SK-N-SH (cell line): Measurements from ENCODE around the gene RERG. TPM values are rescaled to one million over a fixed set of nuclear protein-coding genes. Genes with fewer than 3 reads are reported as not detected.

ENCODE experiments used
- CTCF ChIA-PET: fragments of 300-600, 350-600 bp; formaldehyde crosslinking; extraction: SDS; loops from one replicate; lab custom pipeline; 2021; lab: Yijun Ruan, JAX
- POLR2A ChIA-PET: fragments of 350-600 bp; sonication (Branson Sonifier 250); formaldehyde crosslinking; extraction: SDS; loops from one replicate; lab custom pipeline; 2020; ENCODE audit warnings: antibody characterized with exemption, inconsistent platforms; lab: Yijun Ruan, JAX
- DNase-seq: peaks from one replicate; pipeline ENCODE4 v3.0.0; 2012
- H2AFZ ChIP-seq: fragments of 200-600 bp; sonication (generic); 2 replicates; pipeline ENCODE4 v1.8.1; 2016; ENCODE audit warnings: antibody characterized with exemption, mild to moderate bottlenecking, low read depth
- H3F3A ChIP-seq: fragments of 200-600 bp; sonication (generic); replicated peaks from 2 replicates; pipeline ENCODE3; 2016; ENCODE audit warnings: antibody characterized with exemption, mild to moderate bottlenecking; ENCODE audit not compliant: insufficient read depth
- H3K27ac ChIP-seq, 2 experiments: fragments of 200-500 bp in 1 of 2; fragments of 200-600 bp in 1 of 2; sonication (Bioruptor generic) in 1 of 2; sonication (generic), shearing (Covaris generic) in 1 of 2; 2 replicates each; pipeline versions ENCODE4 v1.5.1 to v1.6.1; 2014 to 2016; ENCODE audit warnings: low read depth in 2 of 2, inconsistent platforms in 1 of 2, low read length in 1 of 2, mild to moderate bottlenecking in 1 of 2, mixed read lengths in 1 of 2
- H3K27me3 ChIP-seq: fragments of 200-600 bp; sonication (generic), shearing (Covaris generic); 2 replicates; pipeline ENCODE4 v1.6.1; 2016; ENCODE audit warnings: mixed run types; ENCODE audit not compliant: insufficient read depth
- H3K36me3 ChIP-seq, 2 experiments: fragments of 200-500 bp in 1 of 2; fragments of 200-600 bp in 1 of 2; sonication (Bioruptor generic) in 1 of 2; sonication (generic) in 1 of 2; replicated peaks in 1 of 2; 2 replicates each; pipeline versions ENCODE3 to v1.5.1; 2014 to 2016; ENCODE audit warnings: low read length in 1 of 2, mild to moderate bottlenecking in 1 of 2; ENCODE audit not compliant: insufficient read depth in 2 of 2, control insufficient read depth in 1 of 2
- H3K4me1 ChIP-seq, 2 experiments: fragments of 200-500 bp in 1 of 2; fragments of 200-600 bp in 1 of 2; sonication (Bioruptor generic) in 1 of 2; sonication (generic), shearing (Covaris generic) in 1 of 2; 2 replicates each; pipeline versions ENCODE4 v1.5.1 to v1.6.1; 2014 to 2016; ENCODE audit warnings: low read depth in 1 of 2, low read length in 1 of 2, mixed run types in 1 of 2; ENCODE audit not compliant: insufficient read depth in 2 of 2, control insufficient read depth in 1 of 2
- H3K4me2 ChIP-seq: fragments of 200-600 bp; sonication (generic), shearing (Covaris generic); 2 replicates; pipeline ENCODE4 v1.6.1; 2017; ENCODE audit warnings: mixed run types
- H3K4me3 ChIP-seq, 2 experiments: fragments of 200-500 bp in 1 of 2; fragments of 200-600 bp in 1 of 2; sonication (Bioruptor generic) in 1 of 2; sonication (generic), shearing (Covaris generic) in 1 of 2; 2 replicates each; pipeline versions ENCODE4 v1.5.1 to v1.8.1; 2014 to 2016; ENCODE audit warnings: low read depth in 2 of 2, inconsistent platforms in 1 of 2, low read length in 1 of 2, mild to moderate bottlenecking in 1 of 2, mixed read lengths in 1 of 2, moderate library complexity in 1 of 2
- H3K79me2 ChIP-seq: fragments of 200-600 bp; sonication (generic); 2 replicates; pipeline ENCODE4 v1.8.1; 2017; ENCODE audit warnings: mild to moderate bottlenecking; ENCODE audit not compliant: insufficient read depth
- H3K9ac ChIP-seq: fragments of 200-600 bp; sonication (generic); 2 replicates; pipeline ENCODE4 v1.6.1; 2017; ENCODE audit warnings: mixed run types
- H3K9me2 ChIP-seq: fragments of 200-600 bp; sonication (generic); 2 replicates; pipeline ENCODE4 v1.6.1; 2017; ENCODE audit warnings: mixed run types
- H3K9me3 ChIP-seq: fragments of 200-600 bp; sonication (generic); 2 replicates; pipeline ENCODE4 v1.6.1; 2017; ENCODE audit warnings: mixed run types, mild to moderate bottlenecking, moderate library complexity
- H4K20me1 ChIP-seq: fragments of 200-600 bp; sonication (generic); 2 replicates; pipeline ENCODE4 v1.6.1; 2017; ENCODE audit warnings: mild to moderate bottlenecking, mixed run types; ENCODE audit not compliant: insufficient read depth
- CTCF ChIP-seq: fragments of 200-600 bp; sonication (generic); IDR thresholded peaks from 2 replicates; pipeline ENCODE4 v1.6.1; 2017; ENCODE audit warnings: antibody characterized with exemption, mild to moderate bottlenecking, moderate library complexity
- ELF1 ChIP-seq: IDR thresholded peaks from 2 replicates; pipeline ENCODE4 v1.4.0; 2012
- FOSL2 ChIP-seq: IDR thresholded peaks from 2 replicates; pipeline ENCODE4 v1.4.0; 2012; ENCODE audit warnings: low read depth, mild to moderate bottlenecking, moderate library complexity, borderline replicate concordance
- JUND ChIP-seq: IDR thresholded peaks from 2 replicates; pipeline ENCODE4 v1.4.0; 2012
- MAX ChIP-seq: IDR thresholded peaks from 2 replicates; pipeline ENCODE4 v1.4.0; 2012; ENCODE audit warnings: low read depth
- MEF2A ChIP-seq: IDR thresholded peaks from 2 replicates; pipeline ENCODE4 v1.4.0; 2012; ENCODE audit warnings: low read depth, borderline replicate concordance
- NFIC ChIP-seq: IDR thresholded peaks from 2 replicates; pipeline ENCODE4 v1.4.0; 2012; ENCODE audit warnings: borderline replicate concordance
- NRF1 ChIP-seq: IDR thresholded peaks from 2 replicates; pipeline ENCODE4 v1.6.1; 2012; ENCODE audit warnings: low read depth, mild to moderate bottlenecking, low read length
- PBX3 ChIP-seq: IDR thresholded peaks from 2 replicates; pipeline ENCODE4; 2012
- RCOR1 ChIP-seq: fragments of 150-350 bp; IDR thresholded peaks from 2 replicates; pipeline ENCODE4 v1.6.1; 2017; ENCODE audit warnings: antibody characterized with exemption, low read length
- REST ChIP-seq: IDR thresholded peaks from 2 replicates; pipeline ENCODE4 v1.6.1; 2012; ENCODE audit warnings: mild to moderate bottlenecking, low read depth, low read length, moderate library complexity
- RXRA ChIP-seq: IDR thresholded peaks from 2 replicates; pipeline ENCODE4 v1.4.0; 2012; ENCODE audit warnings: low read depth, mild to moderate bottlenecking, borderline replicate concordance
- SMC3 ChIP-seq: IDR thresholded peaks from 2 replicates; pipeline ENCODE4 v1.6.1; 2012; ENCODE audit warnings: low read depth, low read length, improper control_type of control experiment
- ZBTB33 ChIP-seq: IDR thresholded peaks from 2 replicates; pipeline ENCODE4 v1.4.0; 2012; ENCODE audit warnings: low read depth, borderline replicate concordance
- WGBS: methylation state at CpG from one replicate; pipeline ENCODE4 v1.1.6; 2017; ENCODE audit warnings: low lambda C conversion rate; 5-methylcytosine and 5-hydroxymethylcytosine counted together
- polyA plus RNA-seq, 3 experiments: library from polyadenylated mRNA; depleted of rRNA; stranded (reverse); fragments of >200 nt; gene quantifications; 2 replicates each; pipeline ENCODE4 v1.2.3, GENCODE V29; 2012

Gene RERG
- polyA plus RNA-seq, 1 of the 3 experiments (the other 2 are of a cell fraction) = 0.49 TPM

- TF ChIP-seq CTCF (no peak), SMC3 (no peak), RXRA (no peak), FOSL2 (no peak), NFIC (no peak)
- TF ChIP-seq, all 33 proteins: peak for 0
Measured at GRCh38 chr12:15143467-15143866, 77.8 kb downstream of the RERG start (continued).

- Histone ChIP-seq H3K36me3 (no peaks in the 10 kb centered on the region), H3K9me2 (no peaks in the 10 kb centered on the region), H3F3A (no peaks in the 10 kb centered on the region), H3K4me3 (no peak overlapping the region), H3K9ac (no peak overlapping the region), H2AFZ (no peak overlapping the region), H3K4me2 (no peak overlapping the region), H4K20me1 (no peaks in the 10 kb centered on the region), H3K27me3 (no peaks in the 10 kb centered on the region; the same call in 1 of the 2 replicates), H3K79me2 (no peaks in the 10 kb centered on the region), H3K27ac (no peak overlapping the region), H3K9me3 (no peaks in the 10 kb centered on the region), H3K4me1 (no peaks in the 10 kb centered on the region)
- 56% methylated on average over 2 of the region's 2 CpGs for WGBS
- no peak for DNase-seq
- CTCF ChIA-PET = interaction anchor here (2.7 kb wide), 1 partner anchor 79 kb away, joined by 10 read pairs; the partner anchor contains the start of gene RERG
- TF ChIP-seq MAX (no peak), NRF1 (no peak)
- POLR2A ChIA-PET = no interaction called here
Measured at GRCh38 chr12:15142711-15143110, 78.5 kb downstream of the RERG start.

- no peak for DNase-seq
- ChIA-PET POLR2A (no interaction called here), CTCF (no interaction called here)
Measured at GRCh38 chr12:15131431-15131830, 89.8 kb downstream of the RERG start.

More at GRCh38 chr12:15131431-15131830, 89.8 kb downstream of the RERG start:
- Histone ChIP-seq H3K9ac (no peak overlapping the region), H2AFZ (no peak overlapping the region), H3K9me3 (no peaks in the 10 kb centered on the region), H3K4me3 (no peak overlapping the region), H3K4me2 (no peak overlapping the region), H3K79me2 (no peaks in the 10 kb centered on the region), H4K20me1 (no peaks in the 10 kb centered on the region), H3F3A (no peaks in the 10 kb centered on the region), H3K27ac (no peak overlapping the region), H3K4me1 (no peaks in the 10 kb centered on the region), H3K9me2 (no peaks in the 10 kb centered on the region), H3K27me3 (no peaks in the 10 kb centered on the region), H3K36me3 (no peaks in the 10 kb centered on the region)
- WGBS = 12% methylated on average over 3 of the region's 3 CpGs
- TF ChIP-seq ZBTB33 (no peak), CTCF (no peak), RCOR1 (no peak), MEF2A (no peak), ELF1 (no peak), JUND (no peak), PBX3 (no peak), REST (no peak)
